GM21423 (cell line): ENCODE measurements around the gene UVRAG.

Experiments used
- ATAC-seq: cut with Tn5 transposase; IDR thresholded peaks from one replicate; pipeline ENCODE4 v1.9.1; 2021; ENCODE audit warnings: mild to moderate bottlenecking, moderate library complexity; ENCODE audit not compliant: unreplicated experiment

Gene UVRAG

GRCh38 chr11:76176463-76176862, 361.5 kb downstream of the UVRAG start:
- ATAC-seq, result no peak

DNA sequence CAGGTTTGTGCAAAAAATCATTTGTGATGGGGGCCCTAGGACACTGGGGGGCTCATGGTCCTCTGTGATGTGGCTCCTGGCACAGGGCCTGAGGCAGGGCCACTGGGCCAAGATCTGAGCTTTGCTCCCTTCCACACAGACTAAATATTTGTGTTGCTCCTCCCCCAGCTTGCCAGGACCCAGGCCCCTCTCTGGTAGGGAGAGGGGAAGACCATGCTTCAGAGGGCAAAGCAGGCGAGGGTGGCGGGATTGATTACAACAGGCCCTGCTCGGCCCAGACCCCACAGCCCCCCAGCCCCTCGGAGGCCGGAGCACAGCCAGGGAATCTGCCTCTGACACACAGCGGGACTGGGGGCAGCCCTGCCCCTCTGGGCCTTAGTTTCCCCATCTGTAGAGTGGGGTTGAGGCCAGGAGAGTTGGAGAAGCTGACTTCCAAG, 362.3 kb downstream of the UVRAG start:
- no peak for ATAC-seq

DNA sequence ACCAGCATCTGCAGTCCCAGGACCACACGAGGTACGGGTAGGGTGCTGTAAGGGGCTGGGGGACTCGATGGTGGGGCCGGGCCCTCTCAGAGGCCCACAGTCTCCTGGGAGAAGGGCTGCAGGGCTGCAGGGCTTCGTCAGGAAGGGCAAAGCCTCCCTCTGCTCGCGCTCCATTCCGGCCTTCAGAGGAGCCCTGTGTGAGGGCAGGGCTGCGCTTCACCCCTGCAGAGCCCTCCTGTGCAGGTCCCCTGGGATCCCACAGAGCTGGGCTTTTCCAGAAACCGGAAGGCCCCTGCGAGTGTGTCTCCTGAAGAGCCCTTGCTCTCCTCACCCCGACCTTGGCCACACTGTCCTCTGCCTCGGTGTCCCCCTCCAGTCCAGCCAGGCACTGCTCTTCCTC, 364.1 kb downstream of the UVRAG start:
- ATAC-seq, result no peak

DNA sequence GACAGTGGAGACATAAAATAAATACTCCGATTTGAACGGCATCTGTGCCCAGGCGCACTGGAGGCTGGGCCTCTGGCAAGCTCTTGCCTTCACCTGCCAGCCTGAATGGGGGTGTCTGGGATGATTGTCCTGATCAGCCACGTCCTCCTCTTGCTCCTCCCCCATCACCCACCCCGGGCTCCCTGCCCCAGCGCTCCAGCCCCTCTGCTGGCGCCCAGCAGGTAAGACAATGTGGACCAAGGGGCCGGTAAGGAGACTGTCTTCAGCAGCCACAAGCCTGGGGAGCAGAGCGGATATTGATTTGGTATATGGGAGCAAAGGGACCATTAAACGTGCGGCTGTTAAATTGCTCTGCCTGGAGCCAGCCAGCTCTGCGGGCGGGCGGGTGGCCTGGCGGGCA, 366.4 kb downstream of the UVRAG start:
- no peak for ATAC-seq

GRCh38 chr11:76184551-76184993, 369.6 kb downstream of the UVRAG start:
- no peak for ATAC-seq

DNA sequence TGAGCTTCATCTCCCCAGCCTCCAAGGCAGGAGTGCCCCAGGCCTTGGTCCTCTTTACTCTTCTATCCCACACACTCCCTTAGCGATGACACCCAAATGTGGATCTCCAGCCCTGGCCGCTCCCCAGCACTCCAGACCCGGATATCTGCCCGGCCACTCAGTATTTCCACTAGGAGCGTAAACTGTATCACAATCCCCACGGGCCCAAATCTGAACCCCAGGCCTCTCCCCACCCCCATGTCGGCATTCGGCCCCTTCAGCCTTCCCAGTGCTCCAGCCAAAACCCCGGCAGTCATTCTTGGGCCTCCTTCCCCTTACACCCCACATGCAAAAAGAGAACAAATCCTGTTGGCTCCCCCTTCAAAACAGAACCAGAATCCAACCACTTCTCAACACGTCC, 370.5 kb downstream of the UVRAG start:
- ATAC-seq, result no peak

DNA sequence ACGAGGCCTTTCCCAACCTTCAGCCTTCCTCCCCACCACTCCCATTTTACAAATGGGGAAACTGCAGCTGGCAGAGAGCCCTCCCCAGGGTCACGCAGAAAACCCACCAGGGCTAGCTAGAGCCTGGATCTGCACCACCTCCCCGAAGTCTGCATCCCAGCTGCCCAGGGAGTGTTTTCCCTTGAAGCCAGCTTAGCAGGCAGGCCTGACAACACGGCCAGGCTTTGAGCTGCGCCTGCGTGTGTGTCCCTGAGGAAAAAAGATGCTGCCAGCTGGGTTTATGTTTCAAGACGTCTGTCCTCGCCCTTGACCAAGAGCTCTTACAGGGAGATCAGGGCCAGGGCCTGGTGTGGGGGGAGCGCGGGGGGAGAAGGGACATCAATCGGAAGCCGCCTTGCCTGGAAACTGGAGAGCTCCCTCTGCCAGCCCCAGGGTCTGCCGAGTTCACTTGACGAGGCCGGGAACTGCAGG, 371.0 kb downstream of the UVRAG start:
- no peak for ATAC-seq

- no peak for ATAC-seq
Measured at GRCh38 chr11:76186776-76187279, 371.8 kb downstream of the UVRAG start.

DNA sequence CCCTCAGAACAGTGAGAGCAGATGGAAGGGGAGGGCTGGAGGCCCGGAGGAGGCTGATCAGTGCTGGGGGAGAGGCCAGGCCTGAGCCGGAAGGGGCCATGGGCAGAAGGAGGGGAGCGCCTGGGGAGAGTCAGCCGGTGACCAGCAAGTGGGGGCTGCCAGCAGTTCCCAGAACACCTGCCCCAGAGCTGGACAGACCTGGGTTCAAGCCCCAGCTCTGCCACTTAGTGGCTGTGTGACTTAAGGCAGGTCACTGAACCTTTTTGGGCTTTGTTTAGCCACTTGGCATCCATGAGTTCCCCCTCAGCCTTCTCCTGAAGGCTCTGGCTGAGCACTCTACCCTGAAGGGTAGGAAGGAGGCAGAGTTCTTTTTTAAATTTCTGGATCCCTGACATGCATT, 373.9 kb downstream of the UVRAG start:
- no peak for ATAC-seq

DNA sequence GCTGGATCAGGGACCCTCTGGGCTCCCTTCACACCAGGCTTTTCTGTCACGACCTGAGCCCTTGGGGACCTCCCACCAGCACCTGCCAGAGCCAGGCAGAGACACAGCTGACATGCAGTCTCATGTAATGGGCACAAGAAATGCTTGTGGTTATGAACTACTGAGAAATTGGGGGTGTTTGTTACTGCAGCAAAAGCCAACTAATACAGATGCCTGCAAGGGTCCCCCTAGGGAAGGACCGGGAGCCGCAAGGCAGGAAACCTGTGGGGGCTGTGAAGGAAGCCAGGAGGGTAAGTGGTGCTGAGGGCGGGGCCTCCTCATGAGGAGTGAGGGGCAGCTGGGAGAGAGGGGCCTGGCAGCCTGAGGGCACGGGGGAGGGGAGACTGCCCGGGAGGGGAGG, 374.7 kb downstream of the UVRAG start:
- ATAC-seq, result no peak

- ATAC-seq, result no peak
Measured at GRCh38 chr11:76190376-76190775, 375.4 kb downstream of the UVRAG start.
